ENCODE data around the gene CUL7. TPM values are rescaled to one million over a fixed set of nuclear protein-coding genes. Genes with fewer than 3 reads are reported as not detected.

CUL7 gene
- total and polyA plus RNA-seq, 9 of the 15 experiments (the other 6 are each of a cell fraction or from before 2014, with no cell fraction given): 0.44 to 20.1 (median 8.6) TPM

DNA sequence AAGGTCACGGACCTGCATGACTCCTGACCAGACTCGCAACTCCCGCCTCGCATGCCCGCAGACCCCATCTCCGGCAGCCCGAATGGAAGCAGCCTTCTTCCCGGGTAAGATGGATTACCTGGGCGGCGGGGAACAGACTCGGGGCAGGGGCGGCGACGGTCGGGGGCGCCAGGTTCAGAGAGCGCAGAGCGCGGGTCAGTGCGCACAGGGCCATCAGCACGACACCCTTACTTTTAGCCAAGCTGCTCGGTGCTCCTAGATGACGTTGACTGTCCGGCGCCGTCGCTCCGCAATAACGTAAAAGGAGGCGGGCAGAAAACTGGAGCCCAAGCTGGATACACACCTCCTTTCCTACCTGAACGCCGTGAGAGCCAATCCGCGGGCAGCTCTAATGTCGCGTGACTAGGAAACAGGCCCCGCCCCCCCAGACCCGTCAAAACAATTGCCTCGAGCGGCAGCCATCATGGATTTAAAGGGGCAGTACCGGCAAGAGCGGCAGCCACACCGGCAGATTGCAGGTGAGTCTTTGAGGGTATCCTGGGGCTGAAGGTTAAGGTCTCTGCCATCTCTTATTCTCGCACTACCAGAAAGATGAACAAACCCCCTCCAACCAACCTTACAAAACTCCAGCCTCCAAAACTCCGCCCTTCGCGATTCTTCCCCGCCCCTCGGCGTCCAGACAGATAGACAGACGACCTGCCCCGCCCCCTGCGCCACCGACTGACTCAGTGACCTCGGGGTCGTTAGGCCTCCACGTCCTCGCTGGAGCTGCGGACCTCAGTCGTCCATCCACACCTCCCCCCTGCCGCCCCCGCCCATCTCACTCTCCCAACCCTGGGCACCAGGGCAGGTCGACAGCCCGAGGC lies 5.8 kb upstream of the CUL7 start, which contains the start of the genes KLC4 and MRPL2 (continued):
- TF ChIP-seq, protein P1, sequence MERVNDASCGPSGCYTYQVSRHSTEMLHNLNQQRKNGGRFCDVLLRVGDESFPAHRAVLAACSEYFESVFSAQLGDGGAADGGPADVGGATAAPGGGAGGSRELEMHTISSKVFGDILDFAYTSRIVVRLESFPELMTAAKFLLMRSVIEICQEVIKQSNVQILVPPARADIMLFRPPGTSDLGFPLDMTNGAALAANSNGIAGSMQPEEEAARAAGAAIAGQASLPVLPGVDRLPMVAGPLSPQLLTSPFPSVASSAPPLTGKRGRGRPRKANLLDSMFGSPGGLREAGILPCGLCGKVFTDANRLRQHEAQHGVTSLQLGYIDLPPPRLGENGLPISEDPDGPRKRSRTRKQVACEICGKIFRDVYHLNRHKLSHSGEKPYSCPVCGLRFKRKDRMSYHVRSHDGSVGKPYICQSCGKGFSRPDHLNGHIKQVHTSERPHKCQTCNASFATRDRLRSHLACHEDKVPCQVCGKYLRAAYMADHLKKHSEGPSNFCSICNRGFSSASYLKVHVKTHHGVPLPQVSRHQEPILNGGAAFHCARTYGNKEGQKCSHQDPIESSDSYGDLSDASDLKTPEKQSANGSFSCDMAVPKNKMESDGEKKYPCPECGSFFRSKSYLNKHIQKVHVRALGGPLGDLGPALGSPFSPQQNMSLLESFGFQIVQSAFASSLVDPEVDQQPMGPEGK (CRISPR knock-in tag; IDR thresholded peaks at IDR 0.05; ENCODE audit: borderline replicate concordance): no peak
- TF ChIP-seq YBX1 (IDR thresholded peaks at IDR 0.05): no peak
- TF ChIP-seq ZNF609 (CRISPR knock-in tag; IDR thresholded peaks at IDR 0.05; ENCODE audit: borderline replicate concordance): no peak
- no peak for TF ChIP-seq HDGF (IDR thresholded peaks at IDR 0.05)
- TF ChIP-seq ZBTB33 (CRISPR knock-in tag; IDR thresholded peaks at IDR 0.05): no peak; the same call in 1 of the 2 replicates
- no peak for TF ChIP-seq MTA3 (IDR thresholded peaks at IDR 0.05; ENCODE audit: borderline replicate concordance)
- TF ChIP-seq CAMTA2 (CRISPR knock-in tag; conservative IDR thresholded peaks at IDR 0.05): no peak
- no peak for TF ChIP-seq CHD1 (IDR thresholded peaks at IDR 0.05; ENCODE audit: low read length)
- TF ChIP-seq ZNF511 (CRISPR knock-in tag; IDR thresholded peaks at IDR 0.05): peak; percentile 81
- TF ChIP-seq ZNF134 (CRISPR knock-in tag; conservative IDR thresholded peaks at IDR 0.05): no peak
- peak; percentile 67; the same call in 1 of the 2 replicates for TF ChIP-seq GTF2E2 (tag; IDR thresholded peaks at IDR 0.05)
- TF ChIP-seq TOE1 (IDR thresholded peaks at IDR 0.05; ENCODE audit: borderline replicate concordance): peak; percentile 91; the same call in 1 of the 2 replicates
- TF ChIP-seq TOE1 (CRISPR knock-in tag; IDR thresholded peaks at IDR 0.05; ENCODE audit: borderline replicate concordance, low read depth): no peak
- TF ChIP-seq BRD9 (IDR thresholded peaks at IDR 0.05; ENCODE audit: low read depth, partially characterized antibody): no peak
- no peak for TF ChIP-seq POLR3A (IDR thresholded peaks at IDR 0.05; ENCODE audit: borderline replicate concordance, extremely low read depth, insufficient read depth, insufficient read length)
- peak; percentile 78 for TF ChIP-seq FOSL1 (tag; conservative IDR thresholded peaks at IDR 0.05)
- TF ChIP-seq U2AF1 (optimal IDR thresholded peaks at IDR 0.05; ENCODE audit: low read depth, low read length): no peak
- no peak for TF ChIP-seq PYGO2 (tag; IDR thresholded peaks at IDR 0.05)
